ENCODE results near the gene DNAJB8.

The DNAJB8 gene

DNA sequence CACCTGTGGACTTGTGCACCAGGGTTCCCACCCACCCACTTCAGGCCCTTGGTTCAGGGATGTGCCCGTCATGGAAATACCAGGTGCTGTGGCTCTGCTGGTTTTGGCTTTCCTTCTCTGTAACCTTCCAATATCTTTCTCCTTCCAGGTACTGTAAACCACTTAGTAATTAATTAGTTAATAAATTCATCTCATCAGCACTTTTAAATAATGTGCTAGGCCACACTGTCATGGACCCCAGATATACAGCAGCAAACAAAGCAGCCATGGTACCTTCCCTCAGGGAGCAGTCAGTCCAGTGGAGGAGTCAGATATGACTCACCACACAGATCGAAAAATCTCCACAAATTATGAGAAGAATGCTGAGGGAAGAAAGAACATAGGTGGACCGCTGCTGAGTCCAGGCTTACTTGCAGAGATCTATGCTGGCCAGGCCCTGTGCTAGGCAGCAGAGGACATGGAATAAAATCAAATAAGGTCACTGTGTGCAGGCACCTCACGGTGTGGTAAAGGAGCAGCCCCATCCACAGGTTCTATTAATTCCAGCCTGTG, 33.1 kb upstream of the DNAJB8 start:
- DNase-seq, result no peak
- no peak overlapping the region for H2AFZ ChIP-seq (ENCODE audit: low read depth, low read length)
- no peak overlapping the region for H4K8ac ChIP-seq (ENCODE audit: low read length)
- H2BK15ac ChIP-seq (ENCODE audit: low read depth, poor library complexity, severe bottlenecking), result no peak overlapping the region
- no peaks in the 10 kb centered on the region for H3K79me1 ChIP-seq (replicated peaks; ENCODE audit: low read length, poor library complexity, severe bottlenecking)
- no peak overlapping the region for H3K4me3 ChIP-seq (ENCODE audit: insufficient read depth in 1 of 2, low read depth in 1 of 2, low read length in 2 of 2)
- peaks cover 77 to 96% of the 10 kb centered on the region in 2 experiments for H3K27me3 ChIP-seq (ENCODE audit: control insufficient read depth in 1 of 2, insufficient read depth in 1 of 2, low read length in 2 of 2)
- H3K18ac ChIP-seq (ENCODE audit: low read depth in 1 of 2, low read length in 2 of 2), result no peak overlapping the region
- H3K9ac ChIP-seq (ENCODE audit: low read length), result no peak overlapping the region
- no peak overlapping the region for H2BK12ac ChIP-seq (ENCODE audit: low read length in 2 of 2)
- H3K9me3 ChIP-seq (ENCODE audit: control insufficient read depth, low read length), result no peaks in the 10 kb centered on the region
- H3K4ac ChIP-seq (ENCODE audit: low read depth in 1 of 2, low read length in 2 of 2), result no peak overlapping the region
- H3K27ac ChIP-seq (ENCODE audit: low read length, poor library complexity, severe bottlenecking), result no peak overlapping the region
- H2BK120ac ChIP-seq (ENCODE audit: low read depth, low read length), result no peak overlapping the region
- 73% methylated on average over 4 of the region's 4 CpGs for WGBS
- no peak overlapping the region for H3K23ac ChIP-seq (ENCODE audit: low read length in 2 of 2)
- H3K36me3 ChIP-seq (ENCODE audit: control insufficient read depth in 1 of 2, insufficient read depth in 2 of 2, low read depth in 1 of 2, low read length in 2 of 2), result no peaks in the 10 kb centered on the region
- H3K14ac ChIP-seq (ENCODE audit: low read length in 2 of 2), result no peak overlapping the region
- no peak overlapping the region for H2AK5ac ChIP-seq (ENCODE audit: low read length, severe bottlenecking)
- no peak overlapping the region for H2BK5ac ChIP-seq (ENCODE audit: low read depth, low read length, poor library complexity, severe bottlenecking)
- H4K91ac ChIP-seq (ENCODE audit: low read length), result no peak overlapping the region
- H3K4me2 ChIP-seq (ENCODE audit: low read length, poor library complexity, severe bottlenecking), result no peak overlapping the region
- peaks cover 13% of the 10 kb centered on the region for H3K4me1 ChIP-seq (ENCODE audit: control insufficient read depth, insufficient read depth, low read depth, low read length)

DNA sequence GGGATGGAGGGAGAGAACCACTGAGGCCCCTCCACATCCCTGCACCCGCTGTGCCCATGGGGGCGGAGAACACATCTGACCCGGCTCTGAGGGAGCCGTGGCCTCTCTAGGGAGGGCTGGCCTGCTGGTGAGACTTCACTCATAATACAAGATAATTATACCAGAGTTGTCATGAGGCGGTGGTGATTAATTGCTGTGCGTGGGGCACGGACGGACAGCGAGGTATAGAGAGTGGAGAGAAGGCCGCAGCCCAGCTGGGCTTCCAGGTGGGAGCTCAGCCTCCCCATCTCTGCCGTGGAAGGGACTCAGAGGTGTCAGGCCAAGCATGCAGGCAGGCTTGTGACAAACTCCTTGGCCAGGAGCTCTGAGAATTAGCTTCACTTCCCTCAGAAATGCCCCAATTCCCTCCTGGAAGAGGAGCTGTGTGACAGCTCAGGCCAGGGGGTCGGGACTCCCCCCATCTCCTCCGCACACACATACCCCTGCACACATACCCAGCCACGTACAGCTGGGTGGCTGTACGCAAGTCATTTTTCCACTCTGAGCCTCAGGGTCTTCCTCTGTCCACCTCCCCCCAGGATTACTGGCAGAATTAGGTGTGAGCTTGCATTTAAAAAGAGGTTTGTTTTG, 32.3 kb upstream of the DNAJB8 start:
- H4K8ac ChIP-seq (ENCODE audit: low read length), result no peak overlapping the region
- no peak overlapping the region for H2BK120ac ChIP-seq (ENCODE audit: low read depth, low read length)
- no peak for DNase-seq
- H3K9ac ChIP-seq (ENCODE audit: low read length), result no peak overlapping the region
- WGBS, result 88% methylated on average over 12 of the region's 15 CpGs
- H2BK5ac ChIP-seq (ENCODE audit: low read depth, low read length, poor library complexity, severe bottlenecking), result no peak overlapping the region
- H3K27ac ChIP-seq (ENCODE audit: low read length, poor library complexity, severe bottlenecking), result no peak overlapping the region
- H3K79me1 ChIP-seq (replicated peaks; ENCODE audit: low read length, poor library complexity, severe bottlenecking), result no peaks in the 10 kb centered on the region
- H4K91ac ChIP-seq (ENCODE audit: low read length), result no peak overlapping the region
- no peaks in the 10 kb centered on the region for H3K36me3 ChIP-seq (ENCODE audit: control insufficient read depth in 1 of 2, insufficient read depth in 2 of 2, low read depth in 1 of 2, low read length in 2 of 2)
- no peak overlapping the region for H3K14ac ChIP-seq (ENCODE audit: low read length in 2 of 2)
- no peak overlapping the region for H2AFZ ChIP-seq (ENCODE audit: low read depth, low read length)
- no peak overlapping the region for H2AK5ac ChIP-seq (ENCODE audit: low read length, severe bottlenecking)
- H3K9me3 ChIP-seq (ENCODE audit: control insufficient read depth, low read length), result no peaks in the 10 kb centered on the region
- H3K4me2 ChIP-seq (ENCODE audit: low read length, poor library complexity, severe bottlenecking), result no peak overlapping the region
- H2BK15ac ChIP-seq (ENCODE audit: low read depth, poor library complexity, severe bottlenecking), result no peak overlapping the region
- H3K4me1 ChIP-seq (ENCODE audit: control insufficient read depth, insufficient read depth, low read depth, low read length), result peaks cover 13% of the 10 kb centered on the region
- H3K27me3 ChIP-seq (ENCODE audit: control insufficient read depth in 1 of 2, insufficient read depth in 1 of 2, low read length in 2 of 2), result peaks cover 77 to 97% of the 10 kb centered on the region in 2 experiments
- no peak overlapping the region for H3K4ac ChIP-seq (ENCODE audit: low read depth in 1 of 2, low read length in 2 of 2)
- H3K18ac ChIP-seq (ENCODE audit: low read depth in 1 of 2, low read length in 2 of 2), result no peak overlapping the region
- no peak overlapping the region for H3K23ac ChIP-seq (ENCODE audit: low read length in 2 of 2)
- no peak overlapping the region for H3K4me3 ChIP-seq (ENCODE audit: insufficient read depth in 1 of 2, low read depth in 1 of 2, low read length in 2 of 2)
- H2BK12ac ChIP-seq (ENCODE audit: low read length in 2 of 2), result no peak overlapping the region

DNA sequence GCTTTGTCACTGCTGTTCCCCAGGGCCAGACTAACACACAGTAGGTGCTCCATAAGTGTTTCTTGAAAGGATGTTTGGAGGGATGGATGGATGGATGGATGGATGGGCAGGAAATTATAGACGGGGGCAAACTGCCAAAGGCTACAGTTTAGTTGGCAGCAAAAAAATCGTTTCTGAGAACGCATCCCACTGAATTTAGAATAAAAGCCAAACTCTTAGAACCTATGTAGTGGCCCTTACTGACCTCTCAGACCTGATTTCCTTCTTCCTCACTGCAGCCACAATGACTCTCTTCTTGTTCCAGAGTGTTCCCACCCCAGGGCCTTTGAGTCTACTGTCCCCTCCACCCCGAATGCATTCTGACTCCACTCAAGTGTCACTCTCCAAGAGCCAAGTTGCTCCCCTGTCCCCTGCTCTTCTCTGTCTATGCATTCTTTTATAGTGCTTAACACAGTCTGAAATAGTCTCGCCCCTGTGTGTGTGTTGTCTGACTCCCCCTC, 31.5 kb upstream of the DNAJB8 start:
- Histone ChIP-seq H3K4ac (ENCODE audit: low read depth in 1 of 2, low read length in 2 of 2) (no peak overlapping the region), H3K27ac (ENCODE audit: low read length, poor library complexity, severe bottlenecking) (no peak overlapping the region), H4K91ac (ENCODE audit: low read length) (no peak overlapping the region), H2BK120ac (ENCODE audit: low read depth, low read length) (no peak overlapping the region), H2BK5ac (ENCODE audit: low read depth, low read length, poor library complexity, severe bottlenecking) (no peak overlapping the region), H3K4me2 (ENCODE audit: low read length, poor library complexity, severe bottlenecking) (no peak overlapping the region), H3K79me1 (replicated peaks; ENCODE audit: low read length, poor library complexity, severe bottlenecking) (no peaks in the 10 kb centered on the region), H2BK12ac (ENCODE audit: low read length in 2 of 2) (no peak overlapping the region), H2AFZ (ENCODE audit: low read depth, low read length) (no peak overlapping the region), H4K8ac (ENCODE audit: low read length) (no peak overlapping the region), H3K23ac (ENCODE audit: low read length in 2 of 2) (no peak overlapping the region), H3K36me3 (ENCODE audit: control insufficient read depth in 1 of 2, insufficient read depth in 2 of 2, low read depth in 1 of 2, low read length in 2 of 2) (no peaks in the 10 kb centered on the region), H3K9me3 (ENCODE audit: control insufficient read depth, low read length) (no peaks in the 10 kb centered on the region), H2AK5ac (ENCODE audit: low read length, severe bottlenecking) (no peak overlapping the region), H3K4me1 (ENCODE audit: control insufficient read depth, insufficient read depth, low read depth, low read length) (peaks cover 15% of the 10 kb centered on the region), H2BK15ac (ENCODE audit: low read depth, poor library complexity, severe bottlenecking) (no peak overlapping the region), H3K27me3 (ENCODE audit: control insufficient read depth in 1 of 2, insufficient read depth in 1 of 2, low read length in 2 of 2) (peaks cover 82 to 97% of the 10 kb centered on the region in 2 experiments), H3K18ac (ENCODE audit: low read depth in 1 of 2, low read length in 2 of 2) (no peak overlapping the region), H3K14ac (ENCODE audit: low read length in 2 of 2) (no peak overlapping the region), H3K4me3 (ENCODE audit: insufficient read depth in 1 of 2, low read depth in 1 of 2, low read length in 2 of 2) (peak overlapping the region in 1 of 2 experiments; percentile 49), H3K9ac (ENCODE audit: low read length) (no peak overlapping the region)
- DNase-seq, result no peak
- 63% methylated on average over 5 of the region's 5 CpGs for WGBS

DNA sequence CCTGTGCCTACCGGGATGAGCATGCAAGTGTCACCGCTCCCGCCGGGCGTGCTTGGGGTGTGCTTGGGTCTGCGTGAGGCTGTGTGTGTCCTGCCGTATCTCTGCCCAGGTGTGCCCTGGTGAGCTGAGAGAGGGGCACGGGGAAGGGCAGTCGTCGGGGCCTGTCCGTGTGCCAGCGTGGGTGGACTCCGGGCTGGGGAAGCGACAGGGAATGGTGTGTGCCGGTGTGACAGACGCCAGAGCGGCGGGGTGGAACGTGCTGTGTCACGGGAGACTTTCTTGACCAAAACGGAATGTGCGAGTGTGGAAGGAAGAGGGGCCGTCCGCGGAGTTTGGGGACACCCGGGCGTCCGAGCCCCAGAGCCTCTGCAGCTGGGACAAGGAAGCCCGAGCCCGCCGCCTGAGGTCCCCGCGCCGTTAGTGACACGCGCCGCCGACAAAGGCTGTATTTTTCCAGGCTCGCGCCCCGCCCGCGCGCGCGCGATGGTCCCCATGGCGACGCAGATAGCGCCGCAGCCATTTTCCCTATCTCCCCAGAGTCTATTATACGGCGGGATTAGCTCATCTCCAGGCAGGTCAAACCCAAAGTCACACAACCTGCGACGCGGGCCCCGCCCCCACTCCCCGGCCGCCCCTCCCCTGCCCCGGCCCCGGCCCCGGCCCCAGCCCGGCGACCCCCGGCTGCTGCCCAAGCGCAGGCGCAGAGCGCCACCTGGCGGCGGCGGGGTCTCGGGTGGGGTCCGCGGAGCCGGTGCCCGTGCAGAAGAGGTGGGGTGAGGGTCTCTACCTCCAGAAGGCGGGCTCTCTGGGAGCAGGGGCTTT, 30.8 kb upstream of the DNAJB8 start:
- peak overlapping the region in 1 of 2 experiments; percentile 77 for H3K18ac ChIP-seq (ENCODE audit: low read depth in 1 of 2, low read length in 2 of 2)
- H3K4me2 ChIP-seq (ENCODE audit: low read length, poor library complexity, severe bottlenecking), result peak overlapping the region; percentile 82
- peak overlapping the region in 1 of 2 experiments; percentile 68 for H2BK12ac ChIP-seq (ENCODE audit: low read length in 2 of 2)
- no peak overlapping the region for H2AK5ac ChIP-seq (ENCODE audit: low read length, severe bottlenecking)
- peak overlapping the region in 1 of 2 experiments; percentile 74 for H3K14ac ChIP-seq (ENCODE audit: low read length in 2 of 2)
- no peak overlapping the region for H3K4ac ChIP-seq (ENCODE audit: low read depth in 1 of 2, low read length in 2 of 2)
- H3K23ac ChIP-seq (ENCODE audit: low read length in 2 of 2), result peak overlapping the region in 1 of 2 experiments; percentile 75
- no peak overlapping the region for H4K91ac ChIP-seq (ENCODE audit: low read length)
- H2BK15ac ChIP-seq (ENCODE audit: low read depth, poor library complexity, severe bottlenecking), result no peak overlapping the region
- 2% methylated on average over 55 of the region's 77 CpGs for WGBS
- no peak overlapping the region for H4K8ac ChIP-seq (ENCODE audit: low read length)
- H3K79me1 ChIP-seq (replicated peaks; ENCODE audit: low read length, poor library complexity, severe bottlenecking), result no peaks in the 10 kb centered on the region
- peak; percentile 58 for DNase-seq
- H3K4me3 ChIP-seq (ENCODE audit: insufficient read depth in 1 of 2, low read depth in 1 of 2, low read length in 2 of 2), result peak overlapping the region; percentile 42 to 70
- peak overlapping the region; percentile 54 for H3K9ac ChIP-seq (ENCODE audit: low read length)
- H2BK5ac ChIP-seq (ENCODE audit: low read depth, low read length, poor library complexity, severe bottlenecking), result no peak overlapping the region
- H2AFZ ChIP-seq (ENCODE audit: low read depth, low read length), result peak overlapping the region; percentile 76
- no peak overlapping the region for H2BK120ac ChIP-seq (ENCODE audit: low read depth, low read length)
- no peaks in the 10 kb centered on the region for H3K36me3 ChIP-seq (ENCODE audit: control insufficient read depth in 1 of 2, insufficient read depth in 2 of 2, low read depth in 1 of 2, low read length in 2 of 2)
- no peaks in the 10 kb centered on the region for H3K9me3 ChIP-seq (ENCODE audit: control insufficient read depth, low read length)
- peaks cover 81 to 96% of the 10 kb centered on the region in 2 experiments for H3K27me3 ChIP-seq (ENCODE audit: control insufficient read depth in 1 of 2, insufficient read depth in 1 of 2, low read length in 2 of 2)
- H3K4me1 ChIP-seq (ENCODE audit: control insufficient read depth, insufficient read depth, low read depth, low read length), result peaks cover 19% of the 10 kb centered on the region
- H3K27ac ChIP-seq (ENCODE audit: low read length, poor library complexity, severe bottlenecking), result no peak overlapping the region
